ENCODE results near the gene ATP9A. TPM values are rescaled to one million over a fixed set of nuclear protein-coding genes. Genes with fewer than 3 reads are reported as not detected.

Gene ATP9A
- total and polyA plus RNA-seq, 2 of the 4 experiments (the other 2 are of a cell fraction), result 10.6 to 22.4 TPM

- no peak overlapping the region for H4K91ac ChIP-seq (ENCODE audit: insufficient read depth, low read depth, low read length)
- H2BK120ac ChIP-seq (ENCODE audit: low read depth, low read length), result no peak overlapping the region
- POLR2A ChIA-PET (ENCODE audit: unreplicated experiment), result interaction anchor here (0.7 kb wide), 1 partner anchor 11 kb away, joined by 3 read pairs; no protein-coding TSS in a partner anchor
- no peak overlapping the region for H3K27ac ChIP-seq (ENCODE audit: insufficient read depth, low read length)
- H2BK20ac ChIP-seq (ENCODE audit: low read depth, low read length), result no peak overlapping the region
- no peak overlapping the region for H3K4me2 ChIP-seq (ENCODE audit: low read depth, low read length)
- H3K9me3 ChIP-seq (ENCODE audit: control insufficient read depth, insufficient read depth, low read length), result peaks cover 5% of the 10 kb centered on the region
- no peak for DNase-seq
- WGBS, 2 experiments (ENCODE audit: extremely low coverage in 2 of 2, insufficient read length in 1 of 2), result 86% methylated on average over 2 of the region's 6 CpGs; no CpG with 5 or more reads in 1 of the 2 experiments
- no peak overlapping the region for H3K14ac ChIP-seq (replicated peaks; ENCODE audit: low read depth, low read length)
- H2BK5ac ChIP-seq (ENCODE audit: low read depth, low read length, poor library complexity, severe bottlenecking), result no peak overlapping the region
- no peaks in the 10 kb centered on the region for H3K79me1 ChIP-seq (ENCODE audit: low read depth in 1 of 2, low read length in 2 of 2)
- intact Hi-C loops (cut with micrococcal nuclease), result no loop called here
- H3K56ac ChIP-seq (ENCODE audit: extremely low read depth, insufficient read depth, low read length), result no peak overlapping the region
- H3K9me1 ChIP-seq (ENCODE audit: insufficient read depth, low read length), result 0 out of 2 replicates have a peak, but pooled peaks cover 5% of the 10 kb centered on the region
- H2AFZ ChIP-seq (replicated peaks; ENCODE audit: low read length, poor library complexity), result no peak overlapping the region
- H2AK9ac ChIP-seq (replicated peaks; ENCODE audit: low read depth, low read length, poor library complexity), result no peak overlapping the region
- H4K8ac ChIP-seq (ENCODE audit: low read depth in 2 of 2, low read length in 2 of 2), result no peak overlapping the region
- H3K18ac ChIP-seq (ENCODE audit: low read depth, low read length), result no peak overlapping the region
- CTCF ChIA-PET, result no interaction called here
- no peak overlapping the region for H2AK5ac ChIP-seq (ENCODE audit: low read depth, low read length)
- no peak overlapping the region for H3K4me3 ChIP-seq (ENCODE audit: insufficient read depth, low read depth, low read length)
- BruUV-seq (replicated peaks), result no TSS peak
- no peak for ATAC-seq (ENCODE audit: low read depth)
- H3K27me3 ChIP-seq (ENCODE audit: control insufficient read depth, insufficient read depth, low read length), result no peaks in the 10 kb centered on the region; the same call in 1 of the 2 replicates
- H3K4me1 ChIP-seq (ENCODE audit: control insufficient read depth, insufficient read depth, low read length), result peaks cover 4% of the 10 kb centered on the region; the same call in 1 of the 2 replicates
- H4K20me1 ChIP-seq (ENCODE audit: insufficient read depth, low read length), result no peaks in the 10 kb centered on the region
- H3K4ac ChIP-seq (ENCODE audit: low read depth, low read length), result no peak overlapping the region
- no peak overlapping the region for H3K23ac ChIP-seq (ENCODE audit: low read depth, low read length)
- no peak overlapping the region for H4K5ac ChIP-seq (ENCODE audit: low read depth, low read length)
- in situ Hi-C loops (cut with MboI; ENCODE audit: low sequenced_read_pairs), result no loop called here
- no peak overlapping the region for H2BK15ac ChIP-seq (ENCODE audit: low read depth, low read length)
- dilution Hi-C loops (cut with HindIII; ENCODE audit: low sequenced_read_pairs, unreplicated experiment), result loop anchor here (25.0 kb wide), 1 partner anchor 162 kb away; no protein-coding TSS in a partner anchor
- no peak overlapping the region for H3K9ac ChIP-seq (ENCODE audit: low read depth, low read length)
- H3K36me3 ChIP-seq (ENCODE audit: control insufficient read depth, insufficient read depth, low read length), result no peaks in the 10 kb centered on the region
- TF ChIP-seq FOS (IDR thresholded peaks at IDR 0.05; ENCODE audit: low read depth, low read length), result no peak
- no peak for TF ChIP-seq BHLHE40 (IDR thresholded peaks at IDR 0.05; ENCODE audit: low read depth, low read length)
- TF ChIP-seq CTCF (conservative IDR thresholded peaks at IDR 0.05; ENCODE audit: low read depth, low read length), result no peak
- no peak for TF ChIP-seq NFE2L2 (IDR thresholded peaks at IDR 0.05; ENCODE audit: low read depth, low read length)
- TF ChIP-seq MAFK (IDR thresholded peaks at IDR 0.05; ENCODE audit: low read depth, low read length), result no peak
- no peak for TF ChIP-seq CHD1 (IDR thresholded peaks at IDR 0.05; ENCODE audit: low read depth, low read length)
- TF ChIP-seq SMC3 (IDR thresholded peaks at IDR 0.05; ENCODE audit: low read depth, low read length), result no peak
- TF ChIP-seq USF2 (IDR thresholded peaks at IDR 0.05; ENCODE audit: low read depth, low read length), result no peak
- TF ChIP-seq RCOR1 (IDR thresholded peaks at IDR 0.05; ENCODE audit: insufficient replicate concordance, low read length), result no peak
- no peak for TF ChIP-seq POLR2A (IDR thresholded peaks at IDR 0.05; ENCODE audit: low read depth, low read length)
- no peak for TF ChIP-seq RAD21 (IDR thresholded peaks at IDR 0.05; ENCODE audit: low read length)
- no peak for TF ChIP-seq RFX5 (IDR thresholded peaks at IDR 0.05; ENCODE audit: low read depth, low read length)
- no peak for TF ChIP-seq MXI1 (IDR thresholded peaks at IDR 0.05; ENCODE audit: borderline replicate concordance, low read depth, low read length)
- no peak for TF ChIP-seq MAZ (IDR thresholded peaks at IDR 0.05; ENCODE audit: borderline replicate concordance, low read depth, low read length)
- TF ChIP-seq ELK1 (IDR thresholded peaks at IDR 0.05; ENCODE audit: borderline replicate concordance, low read depth, low read length), result no peak
Measured at GRCh38 chr20:51574248-51575033, 193.7 kb downstream of the ATP9A start.
